H9 (cell line): ENCODE data around the gene OR14I1. TPM values are rescaled to one million over a fixed set of nuclear protein-coding genes. Genes with fewer than 3 reads are reported as not detected.

ENCODE experiments used
- DNase-seq: peaks from one replicate; pipeline ENCODE4 v3.0.0-alpha.2; 2017
- H2AFZ ChIP-seq: one replicate; pipeline ENCODE4 v1.6.1; 2013; ENCODE audit warnings: mild to moderate bottlenecking, low read length, control low read depth, moderate library complexity
- H2AK5ac ChIP-seq: 2 replicates; pipeline ENCODE4 v1.6.1; 2013; ENCODE audit warnings: low read length, control low read depth, mixed read lengths; ENCODE audit not compliant: insufficient read length
- H2BK120ac ChIP-seq: one replicate; pipeline ENCODE4 v1.6.1; 2013; ENCODE audit warnings: low read depth, mild to moderate bottlenecking, low read length, control low read depth, inconsistent platforms; ENCODE audit not compliant: poor library complexity, severe bottlenecking
- H2BK12ac ChIP-seq: 2 replicates; pipeline ENCODE4 v1.6.1; 2013; ENCODE audit warnings: low read length, control low read depth, mixed read lengths, low read depth; ENCODE audit not compliant: insufficient read length
- H2BK15ac ChIP-seq: 2 replicates; pipeline ENCODE4 v1.6.1; 2013; ENCODE audit warnings: low read depth, low read length, control low read depth
- H2BK20ac ChIP-seq: one replicate; pipeline ENCODE4 v1.6.1; 2013; ENCODE audit warnings: low read depth, mild to moderate bottlenecking, low read length, control low read depth, inconsistent platforms; ENCODE audit not compliant: poor library complexity, severe bottlenecking
- H2BK5ac ChIP-seq: 2 replicates; pipeline ENCODE4 v1.6.1; 2013; ENCODE audit warnings: low read length, control low read depth, mixed read lengths; ENCODE audit not compliant: insufficient read length
- H3K14ac ChIP-seq: 2 replicates; pipeline ENCODE4 v1.6.1; 2013; ENCODE audit warnings: low read length, control low read depth; ENCODE audit not compliant: insufficient read depth
- H3K18ac ChIP-seq: 2 replicates; pipeline ENCODE4 v1.6.1; 2013; ENCODE audit warnings: low read depth, mild to moderate bottlenecking, mixed read lengths, low read length, control low read depth; ENCODE audit not compliant: insufficient read length
- H3K23ac ChIP-seq: 2 replicates; pipeline ENCODE4 v1.6.1; 2013; ENCODE audit warnings: low read length, control low read depth, mixed read lengths, low read depth; ENCODE audit not compliant: insufficient read length
- H3K23me2 ChIP-seq: 2 replicates; pipeline ENCODE4 v1.6.1; 2013; ENCODE audit warnings: low read depth, mild to moderate bottlenecking, mixed read lengths, low read length, control low read depth; ENCODE audit not compliant: insufficient read length, poor library complexity, severe bottlenecking
- H3K27ac ChIP-seq: 2 replicates; pipeline ENCODE4 v1.5.1; 2013; ENCODE audit warnings: low read length, control low read depth, mixed read lengths, low read depth; ENCODE audit not compliant: insufficient read length
- H3K27me3 ChIP-seq: 2 replicates; pipeline ENCODE4 v1.6.1; 2013; ENCODE audit warnings: low read length, control low read depth, inconsistent platforms; ENCODE audit not compliant: insufficient read depth
- H3K4ac ChIP-seq: 2 replicates; pipeline ENCODE4 v1.6.1; 2013; ENCODE audit warnings: low read depth, mild to moderate bottlenecking, control low read depth, inconsistent platforms, low read length, moderate library complexity
- H3K4me1 ChIP-seq: 2 replicates; pipeline ENCODE4 v1.6.1; 2013; ENCODE audit warnings: low read length, control low read depth, inconsistent platforms; ENCODE audit not compliant: insufficient read depth
- H3K4me2 ChIP-seq: 2 replicates; pipeline ENCODE4 v1.6.1; 2013; ENCODE audit warnings: low read length, control low read depth, mixed read lengths; ENCODE audit not compliant: insufficient read length, insufficient read depth
- H3K56ac ChIP-seq: 2 replicates; pipeline ENCODE4 v1.6.1; 2013; ENCODE audit warnings: low read depth, mild to moderate bottlenecking, mixed read lengths, low read length, control low read depth; ENCODE audit not compliant: insufficient read length
- H3K79me1 ChIP-seq: 2 replicates; pipeline ENCODE4 v1.6.1; 2013; ENCODE audit warnings: low read depth, mild to moderate bottlenecking, moderate library complexity, low read length, control low read depth, inconsistent platforms; ENCODE audit not compliant: insufficient read depth, poor library complexity, severe bottlenecking
- H3K79me2 ChIP-seq: 2 replicates; pipeline ENCODE4 v1.6.1; 2013; ENCODE audit warnings: low read length, control low read depth, inconsistent platforms; ENCODE audit not compliant: insufficient read depth
- H3K9ac ChIP-seq: 2 replicates; pipeline ENCODE4 v1.6.1; 2013; ENCODE audit warnings: low read length, control low read depth, mixed read lengths; ENCODE audit not compliant: insufficient read length; ENCODE audit errors: extremely low read depth
- H3K9me3 ChIP-seq: one replicate; pipeline ENCODE4 v1.6.1; 2013; ENCODE audit warnings: low read depth, low read length, inconsistent platforms; ENCODE audit not compliant: control insufficient read depth
- H3T11ph ChIP-seq: one replicate; pipeline ENCODE4 v1.6.1; 2013; ENCODE audit warnings: mild to moderate bottlenecking, low read length, control low read depth, inconsistent platforms
- H4K20me1 ChIP-seq: one replicate; pipeline ENCODE4 v1.6.1; 2013; ENCODE audit not compliant: control insufficient read depth, insufficient read length, insufficient read depth
- H4K5ac ChIP-seq: 2 replicates; pipeline ENCODE4 v1.6.1; 2013; ENCODE audit warnings: low read depth, mild to moderate bottlenecking, mixed read lengths, low read length, control low read depth; ENCODE audit not compliant: insufficient read length
- H4K8ac ChIP-seq: replicated peaks from 2 replicates; pipeline ENCODE4 v1.6.1; 2013; ENCODE audit warnings: low read length, control low read depth, mixed read lengths, low read depth; ENCODE audit not compliant: insufficient read length
- H4K91ac ChIP-seq: 2 replicates; pipeline ENCODE4 v1.6.1; 2013; ENCODE audit warnings: low read depth, mild to moderate bottlenecking, moderate library complexity, mixed read lengths, low read length, control low read depth; ENCODE audit not compliant: insufficient read length
- H3K27ac Mint-ChIP-seq, 3 experiments: 2 replicates in 2 of 3; 3 replicates in 1 of 3; pipeline ENCODE4 v1.8.0; 2020 to 2021; ENCODE audit warnings: mixed read lengths in 3 of 3, mild to moderate bottlenecking in 1 of 3, moderate library complexity in 1 of 3
- H3K27me3 Mint-ChIP-seq: 2 replicates; pipeline ENCODE4 v1.8.0; 2021; ENCODE audit warnings: low read depth, mild to moderate bottlenecking, moderate library complexity, mixed read lengths
- H3K36me3 Mint-ChIP-seq, 3 experiments: 2 replicates in 2 of 3; 3 replicates in 1 of 3; pipeline ENCODE4 v1.8.0; 2020 to 2021; ENCODE audit warnings: low read depth in 3 of 3, mixed read lengths in 3 of 3; ENCODE audit not compliant: insufficient read depth in 1 of 3
- H3K4me1 Mint-ChIP-seq, 2 experiments: 2 replicates each; pipeline ENCODE4 v1.8.0; 2020; ENCODE audit warnings: mixed read lengths in 2 of 2
- H3K4me3 Mint-ChIP-seq, 2 experiments: 2 replicates in 1 of 2; 3 replicates in 1 of 2; pipeline ENCODE4 v1.8.0; 2020 to 2021; ENCODE audit warnings: mild to moderate bottlenecking in 2 of 2, mixed read lengths in 2 of 2, moderate library complexity in 1 of 2
- H3K9me3 Mint-ChIP-seq, 2 experiments: 2 replicates in 1 of 2; 3 replicates in 1 of 2; pipeline ENCODE4 v1.8.0; 2020; ENCODE audit warnings: mild to moderate bottlenecking in 2 of 2, mixed read lengths in 2 of 2, moderate library complexity in 1 of 2
- CTCF ChIP-seq: fragments of 200-600 bp; sonication (generic); conservative IDR thresholded peaks from 3 replicates; pipeline ENCODE4 v1.8.0; 2021; ENCODE audit warnings: antibody characterized with exemption, mild to moderate bottlenecking
- WGBS: extraction: QIAGEN DNeasy Blood & Tissue Kit; methylation state at CpG from one replicate; pipeline ENCODE4 v1.1.7; 2013; ENCODE audit warnings: missing lambda C conversion rate, low lambda C conversion rate, mixed read lengths; ENCODE audit not compliant: insufficient read length; ENCODE audit errors: extremely low coverage; 5-methylcytosine and 5-hydroxymethylcytosine counted together
- total RNA-seq: library from RNA; stranded (reverse); gene quantifications from 2 replicates; pipeline ENCODE4 v1.2.1, GENCODE V29; 2021

Gene OR14I1
- total RNA-seq, 1 experiment from 2014 or later: not detected

GRCh38 chr1:248740876-248741275 lies 38.3 kb upstream of the OR14I1 start:
- Histone ChIP-seq H2BK15ac (no peak overlapping the region), H2AK5ac (no peak overlapping the region), H2BK12ac (no peak overlapping the region), H3K9me3 (peaks cover 87% of the 10 kb centered on the region), H3K23ac (no peak overlapping the region), H3K79me2 (no peaks in the 10 kb centered on the region), H3K27ac (no peak overlapping the region), H4K91ac (no peak overlapping the region), H3K56ac (no peak overlapping the region), H3K4ac (no peak overlapping the region), H2BK5ac (no peak overlapping the region), H3K4me2 (no peak overlapping the region), H4K8ac (no peak overlapping the region), H2BK20ac (no peak overlapping the region), H4K5ac (no peak overlapping the region), H3K27me3 (no peaks in the 10 kb centered on the region), H3K14ac (no peak overlapping the region), H3T11ph (no peak overlapping the region), H3K18ac (no peak overlapping the region), H3K9ac (no peak overlapping the region), H3K79me1 (no peaks in the 10 kb centered on the region), H4K20me1 (no peaks in the 10 kb centered on the region), H2BK120ac (no peak overlapping the region), H3K23me2 (no peaks in the 10 kb centered on the region), H3K4me1 (no peaks in the 10 kb centered on the region), H2AFZ (no peak overlapping the region)
- no peak for TF ChIP-seq CTCF
- no peak overlapping the region for H3K27ac Mint-ChIP-seq
- no peak for DNase-seq
- H3K27me3 Mint-ChIP-seq: peaks cover 2% of the 10 kb centered on the region
- no peaks in the 10 kb centered on the region for H3K4me1 Mint-ChIP-seq
- no CpG with 5 or more reads among the region's 7 CpGs for WGBS
- H3K36me3 Mint-ChIP-seq: peaks cover 0 to 32% (median 8%) of the 10 kb centered on the region in 3 experiments; a peak in 5 of 7 replicates
- H3K4me3 Mint-ChIP-seq: no peak overlapping the region
- H3K9me3 Mint-ChIP-seq: peaks cover 89 to 97% of the 10 kb centered on the region in 2 experiments
